G401.6 (cell line): Measurements from ENCODE around the gene GABRG3.

Experiments
- FAIRE-seq: peaks from 2 replicates; lab custom pipeline; 2012; peaks lifted over from hg19 to GRCh38; lab: Jason Lieb, UNC

GABRG3 gene

GRCh38 chr15:27512281-27513001 lies 541.5 kb downstream of the GABRG3 start:
- no peak for FAIRE-seq

DNA sequence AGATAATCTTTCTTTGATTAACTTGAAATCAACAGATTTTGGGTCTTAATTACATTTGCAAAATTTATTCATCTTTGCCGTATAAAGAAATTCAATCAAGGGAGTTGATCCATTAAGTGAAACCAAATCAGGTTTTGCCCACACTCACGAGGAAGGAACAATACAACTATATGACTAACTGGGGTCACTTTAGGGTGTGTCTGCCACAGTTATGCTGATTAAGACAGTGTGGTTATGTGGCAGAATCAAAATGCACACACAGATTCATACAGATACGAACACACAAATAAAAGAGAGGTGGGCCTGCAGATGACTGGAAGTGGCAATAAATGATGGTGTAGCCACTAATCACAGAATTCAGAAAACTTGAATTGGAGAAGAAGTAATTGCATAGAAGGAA lies 543.5 kb downstream of the GABRG3 start:
- no peak for FAIRE-seq

- no peak for FAIRE-seq
These were observed 556.6 kb downstream of the GABRG3 start for GRCh38 chr15:27527490-27528067.

- no peak for FAIRE-seq
These were observed 558.4 kb downstream of the GABRG3 start for GRCh38 chr15:27529399-27529798.

DNA sequence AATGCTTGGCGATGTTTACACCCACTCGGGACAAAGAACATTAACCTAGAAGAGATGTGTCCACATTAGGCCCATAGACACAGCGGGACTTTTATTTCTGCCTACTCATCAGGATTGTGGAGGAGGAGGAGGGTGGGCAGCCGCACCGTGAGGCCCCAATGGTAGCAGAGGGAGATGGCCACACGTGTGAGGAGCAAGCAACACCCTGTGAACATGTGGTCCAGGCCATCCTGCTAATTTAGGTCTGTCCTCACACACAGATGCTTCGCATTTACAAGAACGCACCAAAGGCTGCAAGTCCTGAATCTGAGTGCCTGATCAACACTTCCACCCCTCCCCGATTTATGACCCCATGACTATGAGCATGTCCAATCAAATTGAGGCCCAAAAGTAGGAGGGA lies 560.0 kb downstream of the GABRG3 start:
- FAIRE-seq, result no peak

- no peak for FAIRE-seq
These were observed 561.4 kb downstream of the GABRG3 start for GRCh38 chr15:27532358-27532757.

- no peak for FAIRE-seq
These were observed 564.6 kb downstream of the GABRG3 start for GRCh38 chr15:27535445-27536129.

DNA sequence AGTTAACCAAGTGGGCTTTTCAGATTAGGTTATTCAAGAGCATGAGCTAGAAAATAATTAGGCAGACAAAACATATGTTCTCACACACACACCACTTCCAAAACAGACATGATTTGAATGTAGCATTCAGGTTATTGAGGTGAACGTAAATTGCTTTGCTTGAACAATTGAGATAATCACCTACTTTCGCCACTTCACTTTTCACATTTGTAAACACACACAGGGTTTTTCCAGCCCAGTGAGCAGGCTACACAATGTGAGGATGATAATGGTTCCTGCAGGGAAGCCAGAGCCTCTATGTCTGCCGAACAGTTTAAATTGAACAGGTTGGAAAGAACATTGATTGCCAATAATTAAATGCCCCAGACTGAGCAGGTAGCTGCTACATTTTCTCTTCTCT lies 567.3 kb downstream of the GABRG3 start:
- no peak for FAIRE-seq

GRCh38 chr15:27541581-27541980 lies 570.6 kb downstream of the GABRG3 start:
- no peak for FAIRE-seq

DNA sequence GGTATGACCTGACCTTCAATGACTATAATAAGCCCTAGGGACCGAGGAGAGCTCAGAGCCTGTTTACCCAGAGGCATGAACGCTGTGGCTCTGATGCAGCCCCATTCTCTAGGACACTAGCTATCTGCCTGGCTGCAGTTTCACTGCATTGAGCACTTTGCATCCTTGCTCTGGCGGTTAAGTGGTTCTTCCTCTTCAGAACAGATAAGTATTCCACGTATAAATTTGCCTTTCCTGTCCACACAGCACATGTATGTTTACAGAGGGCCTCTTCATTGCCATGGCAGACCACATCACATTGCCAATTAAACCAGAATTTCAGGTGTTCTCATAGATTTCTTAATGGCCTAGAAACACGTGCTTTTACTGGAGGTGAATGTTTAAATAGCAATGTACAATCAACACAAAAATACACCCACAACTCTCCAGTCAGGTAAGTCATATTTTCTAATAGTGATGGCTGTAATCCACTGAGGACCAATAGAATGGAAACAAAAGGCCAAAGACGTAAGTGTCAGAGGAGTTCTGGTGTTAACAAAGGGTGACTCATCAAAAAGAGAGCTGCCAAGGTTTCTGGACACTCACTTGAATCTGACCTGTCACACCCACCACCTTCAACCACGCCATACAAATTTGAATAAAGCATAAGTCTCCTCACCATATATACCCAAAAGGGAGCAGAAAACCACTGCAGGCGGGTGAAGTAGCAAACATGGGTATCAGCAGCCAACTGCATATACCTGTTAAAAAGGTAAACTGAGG lies 574.7 kb downstream of the GABRG3 start:
- FAIRE-seq, result no peak

- no peak for FAIRE-seq
These were observed 578.8 kb downstream of the GABRG3 start for GRCh38 chr15:27549746-27550145.

GRCh38 chr15:27550635-27551034 lies 579.7 kb downstream of the GABRG3 start:
- FAIRE-seq, result no peak

DNA sequence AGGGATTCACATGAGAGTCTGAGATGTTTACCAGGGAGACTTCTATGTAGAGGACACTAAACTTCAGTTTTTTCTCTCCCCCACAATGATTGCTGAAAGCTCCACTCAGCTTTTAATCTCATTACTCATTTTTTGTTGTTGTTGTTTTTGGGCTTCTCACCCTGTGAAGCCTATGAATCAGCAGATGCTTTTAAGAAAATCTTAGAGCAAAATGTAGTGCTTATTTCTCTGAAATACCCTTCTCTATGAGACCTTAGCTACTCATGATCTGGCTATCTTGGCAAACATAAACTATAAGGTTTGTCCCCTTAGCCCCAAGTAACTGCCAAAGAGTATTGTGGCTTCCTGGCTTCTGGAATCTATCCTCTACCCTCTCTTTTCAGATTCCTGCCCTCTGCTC lies 590.8 kb downstream of the GABRG3 start:
- no peak for FAIRE-seq

DNA sequence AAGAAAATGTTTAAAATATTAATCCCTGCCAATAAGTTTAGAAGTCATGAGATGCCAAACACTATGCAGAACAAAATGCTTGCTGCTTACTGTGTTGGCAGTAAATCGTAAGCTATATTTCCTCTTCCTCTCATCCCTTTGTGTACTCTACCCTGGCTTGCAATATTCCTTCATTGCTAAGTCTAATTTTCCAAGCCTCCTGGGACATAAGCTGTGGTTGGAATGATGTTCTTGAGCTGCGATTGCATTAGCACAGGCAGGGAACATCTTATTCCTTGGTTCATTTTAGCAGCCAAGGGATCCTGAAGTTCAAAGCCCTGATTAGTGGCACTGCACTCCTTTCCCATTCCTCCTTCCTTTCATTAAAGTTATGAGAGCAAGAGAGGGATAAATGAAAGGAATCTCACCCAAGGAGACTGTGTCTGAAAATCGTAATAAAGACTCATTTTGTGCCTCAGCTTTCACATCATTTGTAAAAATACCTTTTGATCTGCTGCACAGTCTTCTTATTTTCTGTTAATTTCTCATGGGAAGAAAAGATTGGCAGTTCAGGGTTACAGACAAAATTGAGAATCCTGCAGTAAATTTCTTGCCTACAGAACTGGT lies 592.9 kb downstream of the GABRG3 start:
- no peak for FAIRE-seq

GRCh38 chr15:27564656-27565055 lies 593.7 kb downstream of the GABRG3 start:
- no peak for FAIRE-seq

GRCh38 chr15:27570746-27571145 lies 599.8 kb downstream of the GABRG3 start:
- no peak for FAIRE-seq

GRCh38 chr15:27573805-27574485 lies 603.0 kb downstream of the GABRG3 start:
- no peak for FAIRE-seq

GRCh38 chr15:27574541-27575054 lies 603.6 kb downstream of the GABRG3 start:
- no peak for FAIRE-seq

DNA sequence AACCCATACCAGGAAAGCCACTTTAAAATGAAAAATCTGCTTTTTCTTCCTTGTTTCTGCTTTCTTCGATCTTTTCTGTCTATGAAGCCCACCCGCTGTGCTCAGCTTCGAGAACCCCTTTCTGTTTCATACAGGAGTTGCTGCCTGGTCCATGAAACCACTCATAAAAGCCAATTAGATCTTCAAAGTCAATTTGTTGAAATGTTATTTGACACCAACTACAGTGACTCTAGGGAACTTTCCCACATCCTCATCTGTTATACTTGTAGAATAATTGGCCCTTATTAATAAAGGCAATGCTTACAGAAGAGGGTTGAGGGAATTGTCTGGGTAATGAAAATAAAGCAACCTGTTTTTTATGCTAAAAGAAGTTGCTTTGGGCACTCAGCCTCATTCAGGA lies 604.5 kb downstream of the GABRG3 start:
- no peak for FAIRE-seq

- FAIRE-seq, result no peak
These were observed 605.6 kb downstream of the GABRG3 start for GRCh38 chr15:27576576-27576975.

DNA sequence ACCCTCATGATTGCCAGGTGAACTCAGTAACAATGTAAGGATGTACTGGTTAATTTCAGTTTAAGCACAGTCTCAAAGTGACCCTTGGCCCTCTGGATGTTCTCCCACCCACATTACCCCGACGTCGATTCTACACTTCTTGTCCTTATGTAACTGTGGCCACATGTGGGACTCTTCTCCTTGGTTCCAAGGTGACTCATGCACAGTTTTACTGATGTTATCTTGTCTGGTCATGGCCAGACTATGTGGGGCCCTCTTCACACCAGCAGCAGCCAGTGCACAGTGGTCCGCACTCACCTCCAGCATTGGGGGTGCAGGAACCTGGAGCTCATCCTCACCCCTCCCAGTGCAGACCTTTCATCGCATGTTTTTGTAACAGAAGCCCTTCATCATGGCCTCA lies 608.8 kb downstream of the GABRG3 start:
- FAIRE-seq, result no peak
